ENCODE results near the gene EPB41.
"Not testable (repeated sequence)": the region's sequence is repeated elsewhere in the genome, so short reads cannot be mapped to it uniquely, and the experiment has no call there.

The EPB41 gene

DNA sequence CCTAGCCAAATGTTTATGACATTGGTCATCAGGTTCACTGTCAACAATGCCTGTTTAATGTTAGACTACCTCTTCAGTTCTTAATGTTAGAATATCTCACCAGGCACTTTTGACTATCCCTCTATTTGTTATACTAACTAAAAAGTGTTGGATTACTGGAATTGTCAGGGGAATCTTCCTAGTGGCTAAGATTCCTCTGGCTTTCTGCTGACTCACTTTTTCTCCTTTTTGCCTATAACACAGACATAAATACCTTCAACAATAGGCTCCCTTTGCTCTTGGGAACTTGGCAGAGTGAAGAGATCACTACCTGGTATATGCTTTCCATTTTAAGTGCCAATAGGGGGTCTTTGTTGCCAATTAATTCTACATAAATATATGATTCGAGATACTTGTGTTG is 140.8 kb downstream of the EPB41 start:
- DNase-seq = no peak

GRCh38 chr1:29056256-29056655 is 141.9 kb downstream of the EPB41 start:
- no peak for DNase-seq

GRCh38 chr1:29057700-29058099 is 143.3 kb downstream of the EPB41 start:
- DNase-seq = no peak

GRCh38 chr1:29062157-29062942 is 148.0 kb downstream of the EPB41 start:
- no peak for DNase-seq

- DNase-seq = no peak
Measured at GRCh38 chr1:29064064-29064463, 149.7 kb downstream of the EPB41 start.

DNA sequence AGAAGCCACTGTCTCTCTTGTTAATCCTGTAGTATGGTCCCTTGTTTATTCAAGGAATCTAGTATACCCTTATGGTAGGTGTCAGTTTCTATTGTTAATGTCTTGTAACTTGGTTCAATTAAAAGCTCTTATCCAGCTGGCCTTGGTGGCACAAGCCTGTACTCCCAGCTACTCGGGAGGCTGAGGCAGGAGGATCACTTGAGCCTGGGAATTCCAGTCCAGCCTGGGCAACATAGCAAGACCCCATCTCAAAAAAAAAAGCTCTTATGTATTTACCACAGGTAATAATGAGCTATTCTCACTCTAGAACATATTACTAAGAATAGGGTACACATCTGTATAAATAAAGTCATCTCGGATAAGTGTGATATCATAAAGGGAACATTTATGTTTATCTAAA is 162.8 kb downstream of the EPB41 start:
- no peak for DNase-seq

- DNase-seq = not testable (repeated sequence)
Measured at GRCh38 chr1:29079916-29080629, 165.7 kb downstream of the EPB41 start.

- DNase-seq = no peak
Measured at GRCh38 chr1:29081201-29081600, 166.8 kb downstream of the EPB41 start.

DNA sequence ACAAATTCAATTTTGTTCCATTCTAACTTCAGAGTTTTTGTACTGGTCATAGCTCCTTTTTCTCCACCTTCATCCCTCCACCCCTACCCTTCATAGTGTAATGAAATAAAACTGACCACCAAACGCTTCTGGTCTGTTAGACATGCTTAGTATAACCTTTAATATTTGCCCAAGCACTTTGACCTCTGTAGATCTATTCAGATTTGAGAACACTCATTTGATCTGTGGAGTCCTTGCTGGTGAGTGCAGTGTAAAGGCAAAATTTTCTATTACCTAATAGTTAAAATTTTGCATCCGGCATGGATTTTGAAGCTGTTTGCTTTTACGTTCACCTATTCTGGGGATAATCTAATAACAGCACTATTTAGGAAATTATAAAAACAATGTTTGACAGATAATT is 168.2 kb downstream of the EPB41 start:
- DNase-seq = no peak

GRCh38 chr1:29083317-29084195 is 169.2 kb downstream of the EPB41 start:
- DNase-seq = no peak

DNA sequence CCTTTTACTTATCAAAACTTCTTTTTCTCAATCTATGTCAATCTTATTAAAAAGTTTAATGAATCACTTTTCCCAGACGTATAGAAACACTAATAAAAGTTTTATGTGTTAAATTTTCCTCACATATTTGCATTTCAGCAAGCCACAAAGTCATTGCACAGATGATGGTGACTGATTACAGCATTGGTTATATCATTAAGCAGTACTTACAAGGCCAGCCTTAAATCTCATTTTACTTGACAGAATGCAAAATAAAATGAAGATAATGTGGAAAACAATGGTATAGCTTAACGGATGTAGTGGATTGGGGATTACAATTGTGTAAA is 169.8 kb downstream of the EPB41 start:
- DNase-seq = no peak

DNA sequence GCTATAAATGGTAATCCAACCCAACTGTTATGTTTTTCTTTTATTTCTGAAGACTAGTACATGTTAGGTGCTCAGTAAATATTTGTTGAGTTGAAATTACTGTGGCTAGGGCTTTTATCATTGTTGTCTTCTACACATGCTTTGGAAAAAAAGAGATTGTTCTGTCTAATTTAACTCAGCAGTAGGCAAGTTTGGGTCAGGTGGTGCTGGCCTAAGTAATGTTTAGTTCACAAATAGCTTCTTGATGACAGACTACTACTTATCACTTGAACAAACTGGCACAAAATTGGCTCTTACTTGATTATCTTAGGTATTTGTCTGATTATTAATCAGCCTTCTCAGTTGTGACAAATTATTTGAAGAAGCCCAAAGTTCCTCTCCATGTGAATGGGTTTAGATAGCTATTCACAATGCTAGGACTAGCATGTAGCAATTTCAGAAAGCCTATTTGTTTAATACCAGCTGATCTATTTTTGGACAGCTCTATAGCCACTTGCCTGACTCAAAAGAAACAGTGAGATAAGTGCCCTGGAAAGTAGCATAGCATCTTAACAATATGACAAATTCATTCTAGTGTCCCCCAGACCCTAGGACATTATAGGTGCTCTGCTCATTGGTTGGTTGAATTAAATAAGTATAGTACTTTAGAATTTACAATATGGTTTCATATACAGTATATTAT is 176.7 kb downstream of the EPB41 start:
- DNase-seq = no peak

- DNase-seq = not testable (repeated sequence)
Measured at GRCh38 chr1:29092704-29093103, 178.3 kb downstream of the EPB41 start.

DNA sequence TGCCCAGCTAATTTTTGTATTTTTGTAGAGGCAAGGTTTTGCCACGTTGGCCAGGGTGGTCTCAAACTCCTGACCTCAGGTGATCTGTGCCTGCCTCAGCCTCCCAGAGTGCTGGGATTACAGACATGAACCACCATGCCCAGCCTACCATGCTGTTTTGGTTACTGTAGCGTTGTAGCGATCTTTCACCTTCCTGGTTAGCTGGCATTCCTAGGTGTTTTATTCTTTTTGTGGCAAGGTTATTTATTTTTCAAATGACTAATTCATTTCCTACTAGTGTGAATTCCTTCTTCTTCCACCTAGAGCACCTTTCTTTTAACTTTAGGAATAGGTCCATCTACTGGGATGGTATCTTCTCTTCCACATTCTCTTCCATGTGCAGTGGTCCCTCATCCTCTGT is 180.1 kb downstream of the EPB41 start:
- no peak for DNase-seq

DNA sequence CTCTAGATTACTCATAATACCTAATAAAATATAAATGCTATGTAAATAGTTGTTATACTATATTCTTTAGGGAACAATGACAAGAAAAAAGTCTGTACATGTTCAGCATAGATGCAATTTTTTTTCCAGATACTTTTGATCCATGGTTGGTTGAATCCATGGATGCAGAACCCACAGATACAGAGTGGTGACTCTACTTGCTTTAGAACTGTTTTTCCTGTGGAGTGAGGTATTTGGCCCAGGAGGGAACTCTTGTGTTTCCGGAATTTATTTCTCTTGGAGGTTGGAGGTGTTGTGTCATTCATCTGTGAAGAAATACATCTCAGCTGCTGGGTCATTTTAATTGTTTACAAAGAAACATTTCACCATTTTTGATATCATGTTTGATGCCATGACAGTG is 180.6 kb downstream of the EPB41 start:
- DNase-seq = no peak

- DNase-seq = no peak
Measured at GRCh38 chr1:29096231-29096886, 182.0 kb downstream of the EPB41 start.

- no peak for DNase-seq
Measured at GRCh38 chr1:29099286-29099685, 184.9 kb downstream of the EPB41 start.

GRCh38 chr1:29100487-29100886 is 186.1 kb downstream of the EPB41 start:
- DNase-seq = no peak

DNA sequence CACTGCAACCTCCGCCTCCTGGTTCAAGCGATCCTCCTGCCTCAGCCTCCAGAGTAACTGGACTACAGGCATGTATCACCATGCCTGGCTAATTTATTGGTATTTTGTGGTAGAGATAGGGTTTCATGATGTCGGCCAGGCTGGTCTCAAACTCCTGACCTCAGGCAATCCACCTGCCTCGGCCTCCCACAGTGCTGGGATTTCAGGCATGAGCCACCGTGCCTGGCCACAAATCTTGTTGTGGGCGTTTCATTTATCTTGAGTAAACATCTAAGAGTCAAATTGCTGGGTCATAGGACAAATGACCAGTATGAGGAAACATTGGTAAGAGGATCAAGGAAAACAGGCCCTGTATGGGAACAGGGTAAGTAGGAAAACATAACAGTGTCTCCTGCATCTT is 191.5 kb downstream of the EPB41 start:
- DNase-seq = no peak

DNA sequence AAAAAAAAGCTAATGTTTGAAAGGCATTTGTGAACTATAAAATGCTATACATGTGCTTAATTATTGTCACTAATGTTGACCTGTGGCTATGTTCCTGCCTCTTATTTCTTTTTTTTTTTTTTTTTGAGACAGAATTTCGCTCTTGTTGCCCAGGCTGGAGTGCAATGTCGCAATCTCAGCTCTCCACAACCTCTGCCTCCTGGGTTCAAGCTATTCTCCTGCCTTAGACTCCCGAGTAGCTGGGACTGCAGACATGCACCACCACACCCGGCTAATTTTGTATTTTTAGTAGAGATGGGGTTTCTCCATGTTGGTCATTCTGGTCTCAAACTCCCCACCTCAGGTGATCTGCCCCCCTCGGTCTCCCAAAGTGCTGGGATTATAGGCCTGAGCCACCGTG is 193.7 kb downstream of the EPB41 start:
- DNase-seq = not testable (repeated sequence)

DNA sequence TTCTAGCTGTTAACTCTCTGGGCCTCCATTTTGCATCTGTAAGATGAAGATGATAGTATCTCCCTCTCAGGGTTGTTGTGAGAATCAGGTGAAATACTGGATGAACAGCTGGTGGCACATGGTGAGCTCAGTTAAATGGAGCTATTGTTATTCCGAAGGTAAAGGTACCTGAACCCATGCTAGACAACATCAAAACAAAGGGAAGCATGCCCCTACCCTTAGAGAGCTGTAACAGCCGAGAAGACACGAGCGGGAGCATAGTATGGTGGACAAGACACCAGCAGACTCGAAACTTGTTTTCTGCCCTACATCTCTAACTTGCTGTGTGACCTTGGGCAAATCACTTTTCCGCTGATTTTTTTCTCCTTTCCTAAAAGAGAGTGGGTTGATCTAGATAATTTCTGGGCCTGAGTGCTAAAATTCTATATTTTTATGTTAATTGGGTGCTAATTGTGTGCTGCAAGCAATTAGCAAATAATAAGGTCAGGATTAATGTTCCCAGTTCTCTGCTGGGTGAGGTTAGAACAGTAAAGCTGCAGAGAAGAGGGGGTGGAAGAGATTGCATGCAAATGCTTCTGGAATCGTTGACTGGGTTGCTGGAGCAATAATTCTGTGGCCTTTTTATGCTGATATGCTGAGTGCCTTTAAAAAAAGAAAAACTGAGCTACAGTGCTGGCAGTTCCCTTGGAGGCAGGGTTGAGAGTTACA is 198.5 kb downstream of the EPB41 start:
- DNase-seq = no peak
